K562 (cell line): ENCODE data around the gene ARL5C. TPM values are rescaled to one million over a fixed set of nuclear protein-coding genes. Genes with fewer than 3 reads are reported as not detected.

Experiments
- ATAC-seq: fragments of 200-7000 bp; cut with Tn5 transposase; 3 replicates; pipeline ENCODE4 v1.9.1; 2020; ENCODE audit warnings: moderate library complexity
- BruUV-seq: library from RNA; stranded (reverse); fragments of 400-500 nt; replicated peaks from 2 replicates; lab custom pipeline; 2021; lab: Mats Ljungman, UMichigan
- CTCF ChIA-PET: fragments of 300-600 bp; formaldehyde crosslinking; extraction: SDS; loops from one replicate; lab custom pipeline; 2021; ENCODE audit warnings: low intra/inter-chr PET ratio; lab: Yijun Ruan, JAX
- POLR2A ChIA-PET: fragments of 300-600, 350-650 bp; sonication (Branson Sonifier 250); formaldehyde crosslinking; extraction: SDS; loops from one replicate; lab custom pipeline; 2021; ENCODE audit warnings: antibody characterized with exemption, inconsistent platforms; lab: Yijun Ruan, JAX
- DNase-seq, 4 experiments: peaks; one replicate each; pipeline versions ENCODE4 v3.0.0 to v3.0.0-alpha.2; 2011 to 2018; ENCODE audit warnings: low spot score in 3 of 4, mixed read lengths in 3 of 4; ENCODE audit errors: extremely low read depth in 1 of 4
- FAIRE-seq: peaks from 2 replicates; lab custom pipeline; 2011; peaks lifted over from hg19 to GRCh38; lab: Jason Lieb, UNC
- H2AFZ ChIP-seq: 2 replicates; pipeline ENCODE4 v1.6.0; 2011; ENCODE audit warnings: low read depth, low read length, control low read depth, inconsistent platforms
- H3K27ac ChIP-seq: fragments of 200-600 bp; 3 replicates; pipeline ENCODE4 v1.8.0; 2011; ENCODE audit warnings: low read depth, mild to moderate bottlenecking, control low read depth, inconsistent platforms, low read length, moderate library complexity, mixed read lengths; ENCODE audit errors: extremely low read depth
- H3K27me3 ChIP-seq, 2 experiments: fragments of 300-600 bp in 1 of 2; 2 replicates in 1 of 2; 3 replicates in 1 of 2; pipeline versions ENCODE4 v1.6.0 to v1.8.0; 2011; ENCODE audit warnings: inconsistent platforms in 2 of 2, low read length in 2 of 2, mild to moderate bottlenecking in 1 of 2, mixed read lengths in 1 of 2, moderate library complexity in 1 of 2; ENCODE audit not compliant: control insufficient read depth in 2 of 2, insufficient read depth in 2 of 2
- H3K36me3 ChIP-seq: fragments of 300-600 bp; 3 replicates; pipeline ENCODE4 v1.8.0; 2011; ENCODE audit warnings: mild to moderate bottlenecking, low read length, inconsistent platforms; ENCODE audit not compliant: control insufficient read depth, insufficient read depth
- H3K4me1 ChIP-seq, 2 experiments: fragments of 200-600 bp in 1 of 2; replicated peaks in 1 of 2; 2 replicates in 1 of 2; 3 replicates in 1 of 2; pipeline versions ENCODE4 v1.5.1 to v1.8.0; 2011; ENCODE audit warnings: inconsistent platforms in 2 of 2, low read length in 2 of 2, mild to moderate bottlenecking in 1 of 2, mixed read lengths in 1 of 2, moderate library complexity in 1 of 2; ENCODE audit not compliant: control insufficient read depth in 2 of 2, insufficient read depth in 2 of 2
- H3K4me2 ChIP-seq: 2 replicates; pipeline ENCODE4 v1.6.1; 2011; ENCODE audit warnings: low read length, control low read depth, inconsistent platforms, mixed read lengths; ENCODE audit not compliant: insufficient read depth
- H3K4me3 ChIP-seq: fragments of 200-600 bp; sonication (generic), shearing (Covaris generic); 2 replicates; pipeline ENCODE4 v1.5.1; 2016; ENCODE audit warnings: control low read depth, inconsistent platforms
- H3K79me2 ChIP-seq: fragments of 200-600 bp; 3 replicates; pipeline ENCODE4 v1.8.0; 2011; ENCODE audit warnings: low read length, inconsistent platforms; ENCODE audit not compliant: control insufficient read depth, insufficient read depth
- H3K9ac ChIP-seq, 2 experiments: 2 replicates each; pipeline versions ENCODE4 v1.6.0 to v1.6.1; 2011; ENCODE audit warnings: low read depth in 2 of 2, low read length in 2 of 2, control low read depth in 1 of 2, inconsistent platforms in 1 of 2, mild to moderate bottlenecking in 1 of 2, mixed read lengths in 1 of 2; ENCODE audit not compliant: insufficient read depth in 1 of 2
- H3K9me1 ChIP-seq: one replicate; pipeline ENCODE4 v1.6.0; 2011; ENCODE audit warnings: inconsistent platforms, mild to moderate bottlenecking, low read length, moderate library complexity; ENCODE audit not compliant: control insufficient read depth, insufficient read depth
- H3K9me3 ChIP-seq: replicated peaks from 2 replicates; pipeline ENCODE4 v1.5.1; 2011; ENCODE audit warnings: low read depth, low read length, inconsistent platforms; ENCODE audit not compliant: control insufficient read depth, insufficient read depth
- H4K20me1 ChIP-seq: replicated peaks from 2 replicates; pipeline ENCODE4 v1.6.1; 2011; ENCODE audit warnings: low read length, inconsistent platforms, mixed read lengths; ENCODE audit not compliant: control insufficient read depth, insufficient read depth
- CBFA2T2 ChIP-seq: fragments of 450-650 bp; conservative IDR thresholded peaks from 2 replicates; pipeline ENCODE4 v1.6.1; 2017; ENCODE audit warnings: mild to moderate bottlenecking
- ESRRA ChIP-seq: fragments of 450-650 bp; IDR thresholded peaks from 2 replicates; pipeline ENCODE4 v1.6.1; 2014; ENCODE audit warnings: low read depth, mild to moderate bottlenecking, moderate library complexity, borderline replicate concordance
- FOXK1 ChIP-seq: sonication (generic); formaldehyde crosslinking; IDR thresholded peaks from 2 replicates; pipeline ENCODE4 v1.8.0; 2022; ENCODE audit warnings: missing genetic modification reagents, mild to moderate bottlenecking, borderline replicate concordance
- HDAC1 ChIP-seq, 2 experiments: fragments of 450-650 bp; IDR thresholded peaks; 2 replicates each; pipeline ENCODE4 v1.6.1; 2016 to 2017; ENCODE audit warnings: inconsistent platforms in 1 of 2, mild to moderate bottlenecking in 1 of 2, moderate library complexity in 1 of 2
- HDAC2 ChIP-seq: fragments of 450-650 bp; IDR thresholded peaks from 2 replicates; pipeline ENCODE4 v1.6.1; 2016; ENCODE audit warnings: mild to moderate bottlenecking
- HMG20B ChIP-seq: fragments of 250-450 bp; sonication (Bioruptor Pico); IDR thresholded peaks from 2 replicates; pipeline ENCODE4 v1.5.0; 2021; ENCODE audit warnings: mild to moderate bottlenecking
- HMGN3 ChIP-seq: IDR thresholded peaks from 2 replicates; pipeline ENCODE4 v1.6.1; 2011; ENCODE audit warnings: borderline replicate concordance, low read depth, mild to moderate bottlenecking, mixed read lengths, low read length; ENCODE audit not compliant: insufficient read length; ENCODE audit errors: extremely low read depth
- KDM1A ChIP-seq, 2 experiments: fragments of 450-650 bp; IDR thresholded peaks; 2 replicates each; pipeline ENCODE4 v1.6.1; 2016; ENCODE audit warnings: mild to moderate bottlenecking in 2 of 2
- MTA3 ChIP-seq: fragments of 450-650 bp; formaldehyde crosslinking; IDR thresholded peaks from 2 replicates; pipeline ENCODE4 v1.6.1; 2017; ENCODE audit warnings: mild to moderate bottlenecking, borderline replicate concordance
- POLR2AphosphoS5 ChIP-seq: IDR thresholded peaks from 2 replicates; pipeline ENCODE4 v1.6.1; 2011; ENCODE audit warnings: mild to moderate bottlenecking, low read depth, low read length, moderate library complexity; ENCODE audit not compliant: control insufficient read depth, insufficient read depth
- RCOR1 ChIP-seq, 2 experiments: IDR thresholded peaks; 2 replicates each; pipeline ENCODE4 v1.6.1; 2012; ENCODE audit warnings: low read depth in 2 of 2, low read length in 2 of 2, borderline replicate concordance in 1 of 2, improper control_type of control experiment in 1 of 2
- SMARCE1 ChIP-seq: fragments of 450-650 bp; IDR thresholded peaks from 2 replicates; pipeline ENCODE4 v1.7.1; 2016; ENCODE audit warnings: mild to moderate bottlenecking
- SRSF9 ChIP-seq: fragments of 200-400 bp; formaldehyde crosslinking; IDR thresholded peaks from 2 replicates; pipeline ENCODE4 v1.6.1; 2017; ENCODE audit warnings: low read depth, low read length, borderline replicate concordance
- THRB ChIP-seq: fragments of 450-650 bp; formaldehyde crosslinking; conservative IDR thresholded peaks from 2 replicates; pipeline ENCODE4 v1.4.0; 2022; ENCODE audit warnings: mild to moderate bottlenecking, missing genetic modification characterization
- ZBTB26 ChIP-seq: fragments of 450-650 bp; formaldehyde crosslinking; IDR thresholded peaks from 2 replicates; pipeline ENCODE4 v1.4.0; 2022; ENCODE audit warnings: missing genetic modification characterization
- ZFX ChIP-seq: sonication (generic); formaldehyde crosslinking; IDR thresholded peaks from 2 replicates; pipeline ENCODE4 v1.8.0; 2022; ENCODE audit warnings: mild to moderate bottlenecking, missing genetic modification reagents, moderate library complexity
- ZNF282 ChIP-seq: sonication (generic); formaldehyde crosslinking; IDR thresholded peaks from 2 replicates; pipeline ENCODE4 v1.8.1; 2023; ENCODE audit warnings: missing genetic modification reagents
- ZNF589 ChIP-seq: fragments of 200-800 bp; sonication (Bioruptor generic); IDR thresholded peaks from 2 replicates; pipeline ENCODE4 v1.6.1; 2016; ENCODE audit warnings: low read depth, missing genetic modification characterization, missing compliant biosample characterization
- ZNF830 ChIP-seq: fragments of 250-450 bp; sonication (Bioruptor Pico); IDR thresholded peaks from 2 replicates; pipeline ENCODE4 v1.5.0; 2021; ENCODE audit warnings: mild to moderate bottlenecking
- whole genome bisulfite sequencing: fragments of 100-300 bp; shearing (Covaris generic); methylation state at CpG from one replicate; pipeline ENCODE4 v1.1.6; 2016; ENCODE audit warnings: low coverage, mixed read lengths; ENCODE audit not compliant: insufficient coverage; ENCODE audit errors: missing lambda C conversion rate; 5-methylcytosine and 5-hydroxymethylcytosine counted together
- in situ Hi-C: fragments of 300-500 bp; cut with MboI; formaldehyde crosslinking; loops from 4 replicates; pipeline ENCODE4 v1.15.0; 2018; ENCODE audit warnings: inconsistent platforms, mixed read lengths
- intact Hi-C: fragments of 100-400 bp; cut with micrococcal nuclease; formaldehyde crosslinking; loops from 2 replicates; pipeline ENCODE4 v1.14.2; 2022
- polyA plus RNA-seq, 8 experiments: library from polyadenylated mRNA; depleted of rRNA in 4 of 8; stranded (reverse) in 5 of 8; unstranded in 3 of 8; fragments of >200 nt; fragmentation: Nextera tagmentation in 2 of 8; fragmentation: Illumina TruSeq in 1 of 8; extraction: Ambion mirVana in 2 of 8; extraction: Trizol in 1 of 8; gene quantifications; 2 replicates each; pipeline versions ENCODE4 v1.2.1 to v1.2.3, GENCODE V29; 2011 to 2014; ENCODE audit warnings: inconsistent platforms in 1 of 8, missing spikeins in 1 of 8
- total RNA-seq, 7 experiments: library from RNA; depleted of rRNA in 6 of 7; stranded (reverse); fragments of >200 nt in 6 of 7; fragmentation: Illumina TruSeq in 2 of 7; extraction: Trizol in 2 of 7; gene quantifications; 2 replicates each; pipeline versions ENCODE4 v1.2.1 to v1.2.3, GENCODE V29; 2011 to 2021; ENCODE audit warnings: low replicate concordance in 1 of 7

ARL5C gene
- total and polyA plus RNA-seq, 9 of the 15 experiments (the other 6 are each of a cell fraction or from before 2014, with no cell fraction given), result not detected

GRCh38 chr17:39197380-39198185 is 31.6 kb upstream of the ARL5C start, which contains the start of gene CACNB1:
CACNB1 (minus strand) TSS chr17:39197669; CDS start chr17:39197495, 174 bp downstream.
- BruUV-seq, result no TSS peak
- WGBS, result 3% methylated on average over 23 of the region's 55 CpGs
- no peak for FAIRE-seq
- peak; percentile 79 for ATAC-seq
- ChIA-PET CTCF (no interaction called here), POLR2A (interaction anchor here (0.6 to 1.5 kb wide), 3 partner anchors 8 to 11 kb away, joined by 3 read pairs; no protein-coding TSS in a partner anchor)
- Histone ChIP-seq H3K4me2 (peak within 1 kb of the TSS; percentile 92), H3K36me3 (peaks cover 33% of the 10 kb centered on the region), H4K20me1 (peaks cover 9% of the 10 kb centered on the region), H3K9me1 (no peaks in the 10 kb centered on the region), H3K27ac (peak within 1 kb of the TSS; percentile 37; the same call in 2 of the 3 replicates), H3K9ac (peak within 1 kb of the TSS; percentile 46 to 91; a peak in 3 of 4 replicates), H3K4me1 (peaks cover 45 to 57% of the 10 kb centered on the region in 2 experiments; a peak in 4 of 5 replicates), H2AFZ (peak within 1 kb of the TSS; percentile 77), H3K79me2 (peaks cover 44% of the 10 kb centered on the region), H3K9me3 (no peaks in the 10 kb centered on the region), H3K27me3 (no peaks in the 10 kb centered on the region), H3K4me3 (peak within 1 kb of the TSS; percentile 52)
- peak; percentile 86 to 90 (median 87) for DNase-seq
- in situ Hi-C loops (no loop called here), intact Hi-C loops (no loop called here)
- TF ChIP-seq ZNF830 (CRISPR knock-in tag) (peak; percentile 76; the same call in 1 of the 2 replicates), RCOR1 (IDR thresholded peaks at IDR 0.05; ENCODE audit: borderline replicate concordance in 1 of 2, low read depth in 2 of 2, low read length in 2 of 2) (0 out of 4 replicates have a peak, but pooled peaks of 1 of the 2 experiments have one; percentile 6), ESRRA (no peak), ZFX (CRISPR knock-in tag) (0 out of 2 replicates have a peak, but pooled peaks have one; percentile 9), HDAC2 (no peak), SRSF9 (no peak), FOXK1 (CRISPR knock-in tag) (no peak), HMGN3 (peak; percentile 60), CBFA2T2 (no peak), ZNF589 (CRISPR knock-in tag) (no peak), HDAC1 (IDR thresholded peaks at IDR 0.05) (0 out of 4 replicates have a peak, but pooled peaks of 1 of the 2 experiments have one; percentile 13), ZBTB26 (CRISPR knock-in tag) (no peak), THRB (CRISPR knock-in tag) (no peak), ZNF282 (no peak), HMG20B (CRISPR knock-in tag) (no peak), MTA3 (no peak), POLR2AphosphoS5 (0 out of 2 replicates have a peak, but pooled peaks have one; percentile 30), KDM1A (IDR thresholded peaks at IDR 0.05) (no peak), SMARCE1 (no peak)
